ENCODE data around the gene EVX2.

Gene EVX2

DNA sequence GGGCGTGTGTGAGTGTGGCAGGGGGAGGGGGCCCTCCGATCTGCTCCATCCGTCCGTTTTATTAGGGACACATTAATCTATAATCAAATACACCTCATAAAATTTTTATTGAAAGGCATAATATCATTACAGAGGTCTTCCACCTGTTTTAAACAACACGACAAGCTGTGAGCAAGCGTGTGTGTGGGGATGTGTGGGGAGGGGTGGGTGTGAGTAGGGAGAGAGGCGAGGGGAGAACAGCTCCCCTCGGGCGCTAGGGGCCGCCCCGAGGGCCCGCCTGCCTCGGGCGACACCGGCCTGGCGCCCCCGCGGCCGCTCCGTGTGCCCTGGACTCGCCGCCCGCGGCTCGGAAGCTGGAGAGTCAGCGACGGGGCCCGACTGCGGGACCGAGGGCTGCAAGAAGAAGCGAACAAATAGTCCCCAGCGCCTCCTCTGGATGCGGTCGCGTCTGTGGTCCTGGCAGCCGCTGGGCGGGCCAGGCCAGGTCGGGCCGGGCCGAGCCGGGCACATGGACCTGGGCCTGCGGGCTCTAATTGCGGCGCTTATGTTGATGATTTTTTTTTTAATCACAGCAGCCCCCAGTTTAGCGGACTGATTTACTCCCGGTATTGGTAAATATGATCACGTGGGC is 38.4 kb upstream of the EVX2 start:
- Histone ChIP-seq H3K9me3 (ENCODE audit: insufficient read depth, low read length, severe bottlenecking) (no peaks in the 10 kb centered on the region), H3K36me3 (ENCODE audit: insufficient read depth, low read length) (no peaks in the 10 kb centered on the region), H3K79me2 (ENCODE audit: insufficient read depth, low read length) (no peaks in the 10 kb centered on the region), H3K4me2 (ENCODE audit: insufficient read depth, low read length) (no peak overlapping the region), H3K9ac (ENCODE audit: low read depth, low read length) (no peak overlapping the region), H3K4me1 (ENCODE audit: insufficient read depth, low read length) (peaks cover 1% of the 10 kb centered on the region; the same call in 1 of the 2 replicates), H2AFZ (ENCODE audit: low read depth, low read length) (no peak overlapping the region), H4K20me1 (ENCODE audit: insufficient read depth, low read length) (no peaks in the 10 kb centered on the region), H3K4me3 (ENCODE audit: low read depth in 1 of 2, low read length in 2 of 2) (no peak overlapping the region), H3K27me3 (ENCODE audit: insufficient read depth, low read length, poor library complexity) (no peaks in the 10 kb centered on the region), H3K27ac (ENCODE audit: low read length) (no peak overlapping the region)
- ATAC-seq (ENCODE audit: insufficient read depth, low read depth): no peak
- no peak for DNase-seq
- TF ChIP-seq EZH2 (IDR thresholded peaks at IDR 0.05; ENCODE audit: borderline replicate concordance, low read depth, low read length, severe bottlenecking) (no peak), CTCF (IDR thresholded peaks at IDR 0.05; ENCODE audit: borderline replicate concordance, extremely low read depth, low read length, poor library complexity, severe bottlenecking) (no peak)

- Histone ChIP-seq H3K4me3 (ENCODE audit: low read depth in 1 of 2, low read length in 2 of 2) (no peak overlapping the region), H3K4me2 (ENCODE audit: insufficient read depth, low read length) (no peak overlapping the region), H2AFZ (ENCODE audit: low read depth, low read length) (no peak overlapping the region), H4K20me1 (ENCODE audit: insufficient read depth, low read length) (no peaks in the 10 kb centered on the region), H3K4me1 (ENCODE audit: insufficient read depth, low read length) (no peaks in the 10 kb centered on the region), H3K27me3 (ENCODE audit: insufficient read depth, low read length, poor library complexity) (no peaks in the 10 kb centered on the region), H3K79me2 (ENCODE audit: insufficient read depth, low read length) (no peaks in the 10 kb centered on the region), H3K9me3 (ENCODE audit: insufficient read depth, low read length, severe bottlenecking) (no peaks in the 10 kb centered on the region), H3K27ac (ENCODE audit: low read length) (no peak overlapping the region), H3K9ac (ENCODE audit: low read depth, low read length) (no peak overlapping the region), H3K36me3 (ENCODE audit: insufficient read depth, low read length) (no peaks in the 10 kb centered on the region)
- no peak for TF ChIP-seq CTCF (IDR thresholded peaks at IDR 0.05; ENCODE audit: borderline replicate concordance, extremely low read depth, low read length, poor library complexity, severe bottlenecking)
- TF ChIP-seq EZH2 (IDR thresholded peaks at IDR 0.05; ENCODE audit: borderline replicate concordance, low read depth, low read length, severe bottlenecking): no peak
- no peak for ATAC-seq (ENCODE audit: insufficient read depth, low read depth)
- DNase-seq: no peak
Measured at GRCh38 chr2:176121190-176122051, 37.7 kb upstream of the EVX2 start.

DNA sequence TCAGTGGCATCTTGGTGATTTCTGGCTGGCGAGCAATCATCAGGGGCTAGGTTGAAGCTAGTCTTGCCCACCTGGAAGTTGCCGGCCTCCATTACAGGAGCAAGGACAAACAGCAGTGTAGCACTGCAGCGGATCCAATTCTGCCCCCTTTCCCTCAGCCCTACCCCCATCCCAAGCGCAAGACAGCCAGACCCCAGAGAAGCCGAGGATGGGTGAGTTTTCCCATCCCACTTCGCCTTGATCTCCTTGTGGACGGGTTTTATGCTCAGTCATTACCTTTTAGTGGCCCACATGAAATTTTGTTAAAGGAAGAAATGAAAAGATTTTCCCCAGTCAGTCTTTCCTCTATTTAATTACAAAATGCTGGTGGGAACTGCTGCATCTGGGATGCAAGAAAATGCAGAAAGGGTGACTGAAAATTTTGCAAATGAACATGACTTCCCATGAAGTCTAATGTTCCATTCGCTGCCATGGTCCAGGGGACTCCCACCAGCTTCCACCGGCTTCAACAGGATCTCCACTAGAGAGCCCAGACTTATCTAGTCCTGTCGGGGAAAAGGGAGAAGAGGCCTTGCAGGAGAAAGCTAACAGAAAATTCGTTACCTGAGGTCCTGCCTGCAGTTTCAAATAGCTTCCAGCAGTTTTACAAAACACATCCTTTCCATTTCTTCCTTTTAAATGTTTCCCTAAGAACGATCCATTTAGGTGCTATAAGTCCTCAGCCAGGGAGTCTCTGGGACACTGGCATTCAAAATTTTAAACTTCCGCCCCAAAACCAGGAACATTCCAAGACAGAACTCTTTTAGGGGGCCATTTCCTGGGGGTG is 36.8 kb upstream of the EVX2 start:
- Histone ChIP-seq H2AFZ (ENCODE audit: low read depth, low read length) (no peak overlapping the region), H3K9me3 (ENCODE audit: insufficient read depth, low read length, severe bottlenecking) (no peaks in the 10 kb centered on the region), H4K20me1 (ENCODE audit: insufficient read depth, low read length) (no peaks in the 10 kb centered on the region), H3K79me2 (ENCODE audit: insufficient read depth, low read length) (no peaks in the 10 kb centered on the region), H3K27me3 (ENCODE audit: insufficient read depth, low read length, poor library complexity) (no peaks in the 10 kb centered on the region), H3K27ac (ENCODE audit: low read length) (no peak overlapping the region), H3K9ac (ENCODE audit: low read depth, low read length) (no peak overlapping the region), H3K4me1 (ENCODE audit: insufficient read depth, low read length) (no peaks in the 10 kb centered on the region), H3K4me2 (ENCODE audit: insufficient read depth, low read length) (no peak overlapping the region), H3K4me3 (ENCODE audit: low read depth in 1 of 2, low read length in 2 of 2) (no peak overlapping the region), H3K36me3 (ENCODE audit: insufficient read depth, low read length) (no peaks in the 10 kb centered on the region)
- ATAC-seq (ENCODE audit: insufficient read depth, low read depth): no peak
- TF ChIP-seq CTCF (IDR thresholded peaks at IDR 0.05; ENCODE audit: borderline replicate concordance, extremely low read depth, low read length, poor library complexity, severe bottlenecking) (no peak), EZH2 (IDR thresholded peaks at IDR 0.05; ENCODE audit: borderline replicate concordance, low read depth, low read length, severe bottlenecking) (no peak)
- no peak for DNase-seq

All from DND-41 (cell line).